B cell (primary cell): Measurements from ENCODE around the gene MMP2. TPM values are rescaled to one million over a fixed set of nuclear protein-coding genes. Genes with fewer than 3 reads are reported as not detected.

Experiments used
- ATAC-seq: fragments of 200-7000 bp; cut with Tn5 transposase; one replicate; pipeline ENCODE4 v1.10.0; 2021; ENCODE audit warnings: low read depth, mild to moderate bottlenecking, moderate number of reproducible peaks, moderate library complexity
- CTCF ChIA-PET: fragments of 350-600 bp; sonication (Branson Sonifier 250); formaldehyde crosslinking; loops from one replicate; lab custom pipeline; 2021; ENCODE audit warnings: antibody characterized with exemption, inconsistent platforms; lab: Charles Lee
- POLR2A ChIA-PET: fragments of 350-600 bp; sonication (Branson Sonifier 250); formaldehyde crosslinking; loops from one replicate; lab custom pipeline; 2021; ENCODE audit warnings: antibody characterized with exemption; lab: Charles Lee
- DNase-seq: peaks from one replicate; pipeline ENCODE4 v3.0.0; 2013
- H2AFZ ChIP-seq: 2 replicates; pipeline ENCODE4 v1.6.1; 2012; ENCODE audit warnings: mild to moderate bottlenecking, low read depth, low read length; ENCODE audit not compliant: insufficient read depth, poor library complexity, severe bottlenecking
- H3K27ac ChIP-seq, 2 donors: 1 replicate in 1 of 2; 2 replicates in 1 of 2; pipeline ENCODE4 v1.5.1; 2012 to 2013; ENCODE audit warnings: low read length in 2 of 2, mild to moderate bottlenecking in 2 of 2, moderate library complexity in 1 of 2
- H3K27me3 ChIP-seq, 4 experiments: fragments of 200-600 bp in 1 of 4; sonication (generic) in 1 of 4; replicated peaks in 1 of 4; 1 replicate in 2 of 4; 2 replicates in 2 of 4; pipeline versions ENCODE4 v1.6.1 to v1.7.0; 2013 to 2016; ENCODE audit warnings: low read length in 3 of 4, mild to moderate bottlenecking in 2 of 4, mixed read lengths in 1 of 4, moderate library complexity in 1 of 4; ENCODE audit not compliant: insufficient read depth in 4 of 4, control insufficient read depth in 3 of 4; ENCODE audit errors: control extremely low read depth in 1 of 4
- H3K36me3 ChIP-seq, 2 experiments: replicated peaks in 1 of 2; 1 replicate in 1 of 2; 2 replicates in 1 of 2; pipeline versions ENCODE4 v1.6.1 to v1.7.1; 2013; ENCODE audit warnings: low read length in 1 of 2; ENCODE audit not compliant: insufficient read depth in 2 of 2, control insufficient read depth in 1 of 2; ENCODE audit errors: control extremely low read depth in 1 of 2, extremely low read depth in 1 of 2
- H3K4me1 ChIP-seq, 2 donors: fragments of 200-600 bp in 1 of 2; sonication (generic) in 1 of 2; 1 replicate in 1 of 2; 2 replicates in 1 of 2; pipeline versions ENCODE4 v1.5.1 to v1.6.1; 2013 to 2017; ENCODE audit warnings: low read length in 2 of 2; ENCODE audit not compliant: control insufficient read depth in 2 of 2, insufficient read depth in 2 of 2
- H3K4me2 ChIP-seq: replicated peaks from 2 replicates; pipeline ENCODE3; 2012; ENCODE audit warnings: mild to moderate bottlenecking, low read depth, low read length; ENCODE audit not compliant: poor library complexity, severe bottlenecking
- H3K4me3 ChIP-seq, 5 experiments: fragments of 200-600 bp in 1 of 5; sonication (generic) in 1 of 5; 1 replicate in 3 of 5; 2 replicates in 2 of 5; pipeline versions ENCODE4 v1.5.1 to v1.7.0; 2011 to 2016; ENCODE audit warnings: low read length in 4 of 5, mild to moderate bottlenecking in 4 of 5, low read depth in 2 of 5, control low read depth in 1 of 5, moderate library complexity in 1 of 5; ENCODE audit not compliant: insufficient read depth in 1 of 5; ENCODE audit errors: control extremely low read depth in 1 of 5, extremely low read depth in 1 of 5
- H3K79me2 ChIP-seq: fragments of 200-600 bp; sonication (generic); one replicate; pipeline ENCODE4 v1.6.0; 2016; ENCODE audit warnings: low read length; ENCODE audit not compliant: control insufficient read depth, insufficient read depth
- H3K9ac ChIP-seq: fragments of 200-600 bp; sonication (generic); 2 replicates; pipeline ENCODE4 v1.6.1; 2017; ENCODE audit warnings: mild to moderate bottlenecking, low read length, moderate library complexity
- H3K9me3 ChIP-seq, 3 donors: one replicate each; pipeline versions ENCODE4 v1.6.1 to v1.7.1; 2013; ENCODE audit warnings: low read length in 2 of 3; ENCODE audit not compliant: control insufficient read depth in 2 of 3, insufficient read depth in 1 of 3; ENCODE audit errors: control extremely low read depth in 1 of 3
- H4K20me1 ChIP-seq: 2 replicates; pipeline ENCODE4 v1.6.0; 2012; ENCODE audit warnings: mild to moderate bottlenecking, low read length; ENCODE audit not compliant: insufficient read depth, control insufficient read depth, poor library complexity, severe bottlenecking
- H3K27ac Mint-ChIP-seq: one replicate; pipeline ENCODE4 v1.8.0; 2021; ENCODE audit warnings: mixed read lengths
- H3K27me3 Mint-ChIP-seq: one replicate; pipeline ENCODE4 v1.8.0; 2021; ENCODE audit warnings: mixed read lengths
- H3K4me1 Mint-ChIP-seq: one replicate; pipeline ENCODE4 v1.8.0; 2021; ENCODE audit warnings: mixed read lengths
- H3K4me3 Mint-ChIP-seq: one replicate; pipeline ENCODE4 v1.8.0; 2021; ENCODE audit warnings: mixed read lengths
- H3K9me3 Mint-ChIP-seq: one replicate; pipeline ENCODE4 v1.8.0; 2022; ENCODE audit warnings: mixed read lengths; ENCODE audit not compliant: insufficient read depth
- EZH2 ChIP-seq: IDR thresholded peaks from 2 replicates; pipeline ENCODE4 v1.6.1; 2012; ENCODE audit warnings: borderline replicate concordance, low read depth, mild to moderate bottlenecking, moderate library complexity, low read length; ENCODE audit not compliant: insufficient read depth, poor library complexity, severe bottlenecking
- WGBS: methylation state at CpG from one replicate; pipeline ENCODE4 v1.1.5; 2013; ENCODE audit warnings: missing lambda C conversion rate; ENCODE audit not compliant: insufficient coverage; 5-methylcytosine and 5-hydroxymethylcytosine counted together
- intact Hi-C: fragments of 100-400 bp; cut with micrococcal nuclease; formaldehyde crosslinking; loops from one replicate; pipeline ENCODE4 v1.10.0; 2022
- polyA plus RNA-seq: library from polyadenylated mRNA; depleted of rRNA; stranded (reverse); fragments of >200 nt; gene quantifications from 2 replicates; pipeline ENCODE4 v1.2.3, GENCODE V29; 2012
- total RNA-seq, 2 donors: library from RNA; stranded (reverse); fragments of 120-200 nt in 1 of 2; gene quantifications; 1 replicate in 1 of 2; 2 replicates in 1 of 2; pipeline versions ENCODE4 v1.2.3 to v1.2.4, GENCODE V29; 2013 to 2022
- TF ChIP-seq, protein P1 (sequence below): fragments of 200-600 bp; IDR thresholded peaks from one replicate; pipeline ENCODE4 v1.8.0; 2022; ENCODE audit warnings: antibody characterized with exemption, mild to moderate bottlenecking

Gene MMP2
- total and polyA plus RNA-seq, 2 donors (not counting 1 experiment from before 2014, with no cell fraction given) = not detected

DNA sequence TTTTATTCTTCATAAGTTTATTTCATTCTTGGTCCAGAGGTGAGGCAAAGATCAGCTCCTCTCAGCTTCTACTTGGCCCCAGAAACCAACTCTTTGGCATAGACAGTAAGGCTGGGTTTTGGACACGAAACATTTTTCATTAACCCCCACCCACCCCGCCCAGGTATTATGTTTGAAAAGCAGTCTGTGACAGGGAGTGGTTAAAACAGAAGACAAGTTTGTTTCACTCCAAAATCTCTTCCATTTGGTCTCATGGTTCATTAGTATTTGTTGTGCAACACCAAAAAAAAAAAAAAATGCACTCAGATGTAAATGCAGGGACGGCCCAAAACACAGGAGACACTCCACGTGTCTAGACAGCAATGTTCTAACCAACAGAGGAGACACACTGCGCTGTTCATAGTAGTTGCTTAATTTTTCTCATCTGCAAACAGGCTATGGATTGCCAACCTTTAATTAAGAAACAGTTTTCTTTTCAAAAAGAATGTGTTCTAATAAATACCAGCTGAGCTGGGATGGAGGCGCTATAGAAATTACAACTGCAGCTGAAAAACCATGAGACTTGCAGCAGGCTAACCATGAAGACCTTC is 39.8 kb upstream of the MMP2 start:
- no peaks in the 10 kb centered on the region for H3K9me3 ChIP-seq
- no peaks in the 10 kb centered on the region for H4K20me1 ChIP-seq
- no peak overlapping the region for H3K27ac Mint-ChIP-seq
- no peak overlapping the region for H3K27ac ChIP-seq
- H3K79me2 ChIP-seq = no peaks in the 10 kb centered on the region
- DNase-seq = no peak
- H3K36me3 ChIP-seq = no peaks in the 10 kb centered on the region
- no peak overlapping the region for H3K4me3 Mint-ChIP-seq
- TF ChIP-seq, protein P1, sequence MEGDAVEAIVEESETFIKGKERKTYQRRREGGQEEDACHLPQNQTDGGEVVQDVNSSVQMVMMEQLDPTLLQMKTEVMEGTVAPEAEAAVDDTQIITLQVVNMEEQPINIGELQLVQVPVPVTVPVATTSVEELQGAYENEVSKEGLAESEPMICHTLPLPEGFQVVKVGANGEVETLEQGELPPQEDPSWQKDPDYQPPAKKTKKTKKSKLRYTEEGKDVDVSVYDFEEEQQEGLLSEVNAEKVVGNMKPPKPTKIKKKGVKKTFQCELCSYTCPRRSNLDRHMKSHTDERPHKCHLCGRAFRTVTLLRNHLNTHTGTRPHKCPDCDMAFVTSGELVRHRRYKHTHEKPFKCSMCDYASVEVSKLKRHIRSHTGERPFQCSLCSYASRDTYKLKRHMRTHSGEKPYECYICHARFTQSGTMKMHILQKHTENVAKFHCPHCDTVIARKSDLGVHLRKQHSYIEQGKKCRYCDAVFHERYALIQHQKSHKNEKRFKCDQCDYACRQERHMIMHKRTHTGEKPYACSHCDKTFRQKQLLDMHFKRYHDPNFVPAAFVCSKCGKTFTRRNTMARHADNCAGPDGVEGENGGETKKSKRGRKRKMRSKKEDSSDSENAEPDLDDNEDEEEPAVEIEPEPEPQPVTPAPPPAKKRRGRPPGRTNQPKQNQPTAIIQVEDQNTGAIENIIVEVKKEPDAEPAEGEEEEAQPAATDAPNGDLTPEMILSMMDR = no peak
- H2AFZ ChIP-seq = no peak overlapping the region
- no peaks in the 10 kb centered on the region for H3K9me3 Mint-ChIP-seq
- H3K9ac ChIP-seq = no peak overlapping the region
- H3K4me1 ChIP-seq = no peaks in the 10 kb centered on the region
- 100% methylated on average over 1 of the region's 6 CpGs for WGBS
- no peak for ATAC-seq
- H3K27me3 Mint-ChIP-seq = peaks cover 14% of the 10 kb centered on the region
- intact Hi-C loops = no loop called here
- POLR2A ChIA-PET = no interaction called here
- peaks cover 0 to 5% (median 1%) of the 10 kb centered on the region in 4 experiments for H3K27me3 ChIP-seq
- H3K4me2 ChIP-seq = no peak overlapping the region
- CTCF ChIA-PET = no interaction called here
- H3K4me3 ChIP-seq = no peak overlapping the region
- no peaks in the 10 kb centered on the region for H3K4me1 Mint-ChIP-seq

DNA sequence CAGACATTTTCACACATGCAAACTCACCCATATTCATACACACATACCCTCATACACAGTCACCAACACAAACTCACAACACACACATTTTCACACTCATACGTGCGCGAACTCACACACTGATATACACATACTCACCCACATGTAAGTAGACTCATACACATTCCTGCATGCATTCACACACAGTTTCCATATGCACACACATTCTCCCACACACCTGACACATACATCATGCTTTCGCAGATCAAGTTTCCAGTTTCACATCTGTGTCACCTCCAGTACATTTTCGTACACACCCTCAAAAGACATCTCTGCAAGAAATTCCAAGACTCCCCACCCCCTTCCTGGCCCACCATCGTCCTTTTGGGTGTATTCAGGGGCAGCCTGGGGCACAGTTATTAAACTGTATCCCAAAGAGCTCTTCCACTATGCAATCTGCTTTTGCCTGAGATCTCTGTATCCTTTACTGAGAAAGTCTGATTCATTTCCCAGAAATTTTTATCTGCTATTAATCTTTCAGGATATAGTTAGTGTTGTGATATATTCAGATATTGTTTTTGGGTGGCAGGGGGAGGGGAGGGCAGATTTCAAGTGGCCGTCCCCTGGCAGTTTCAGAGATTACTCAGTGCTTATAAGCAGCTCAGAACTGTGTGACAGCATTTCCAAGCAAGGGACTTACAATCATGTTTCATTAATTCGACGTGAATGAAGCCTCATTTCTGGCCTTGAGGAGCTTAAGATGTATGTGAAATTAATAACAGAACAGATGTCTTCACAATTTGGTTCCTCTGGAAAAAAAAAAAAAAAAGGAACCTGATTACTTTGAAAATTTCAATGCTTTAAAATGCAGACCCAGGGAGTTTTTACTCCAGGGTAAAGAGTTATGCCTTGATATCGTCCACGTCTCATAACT is 35.3 kb upstream of the MMP2 start:
- no peaks in the 10 kb centered on the region for H3K27me3 ChIP-seq
- Mint-ChIP-seq H3K4me3 (no peak overlapping the region), H3K4me1 (no peaks in the 10 kb centered on the region), H3K9me3 (peaks cover 2% of the 10 kb centered on the region), H3K27me3 (peaks cover 12% of the 10 kb centered on the region), H3K27ac (no peak overlapping the region)
- H2AFZ ChIP-seq = no peak overlapping the region
- WGBS = 58% methylated on average over 7 of the region's 11 CpGs
- H3K27ac ChIP-seq = no peak overlapping the region
- ATAC-seq (no peak), DNase-seq (no peak)
- no peak overlapping the region for H3K4me3 ChIP-seq
- intact Hi-C loops = no loop called here
- no peak overlapping the region for H3K4me2 ChIP-seq
- POLR2A ChIA-PET = no interaction called here
- no peaks in the 10 kb centered on the region for H3K79me2 ChIP-seq
- H3K9me3 ChIP-seq = no peaks in the 10 kb centered on the region
- no peaks in the 10 kb centered on the region for H4K20me1 ChIP-seq
- H3K9ac ChIP-seq = no peak overlapping the region
- no peaks in the 10 kb centered on the region for H3K36me3 ChIP-seq
- no peaks in the 10 kb centered on the region for H3K4me1 ChIP-seq
- CTCF ChIA-PET = interaction anchor here (0.5 to 0.8 kb wide), 4 partner anchors 17 to 1086 kb away, joined by 3 to 4 read pairs (median 3); no protein-coding TSS in a partner anchor
- TF ChIP-seq, protein P1 = no peak
- TF ChIP-seq EZH2 = no peak
